Adrenal gland (tissue), 5 donors: Measurements from ENCODE around the gene ZNF410.

Experiments used
- POLR2A ChIP-seq, 2 donors: fragments of 450-650 bp; IDR thresholded peaks; one replicate each; pipeline ENCODE4 v1.6.1; 2017; ENCODE audit warnings: antibody characterized with exemption in 2 of 2, mild to moderate bottlenecking in 2 of 2, moderate library complexity in 1 of 2
- TF ChIP-seq, protein P1 (sequence below), 6 experiments: fragments of 450-650 bp in 4 of 6; fragments of 200-600 bp in 2 of 6; sonication (generic) in 1 of 6; IDR thresholded peaks; 1 replicate in 5 of 6; 2 replicates in 1 of 6; pipeline versions ENCODE4 v1.5.1 to v1.8.0; 2016 to 2021; ENCODE audit warnings: antibody characterized with exemption in 6 of 6, mild to moderate bottlenecking in 2 of 6, moderate library complexity in 1 of 6
- donor health status: DM: no; HTN: no; CAD: no.

GRCh38 chr14:73870525-73871235, 16.0 kb upstream of the ZNF410 start:
- TF ChIP-seq, protein P1, sequence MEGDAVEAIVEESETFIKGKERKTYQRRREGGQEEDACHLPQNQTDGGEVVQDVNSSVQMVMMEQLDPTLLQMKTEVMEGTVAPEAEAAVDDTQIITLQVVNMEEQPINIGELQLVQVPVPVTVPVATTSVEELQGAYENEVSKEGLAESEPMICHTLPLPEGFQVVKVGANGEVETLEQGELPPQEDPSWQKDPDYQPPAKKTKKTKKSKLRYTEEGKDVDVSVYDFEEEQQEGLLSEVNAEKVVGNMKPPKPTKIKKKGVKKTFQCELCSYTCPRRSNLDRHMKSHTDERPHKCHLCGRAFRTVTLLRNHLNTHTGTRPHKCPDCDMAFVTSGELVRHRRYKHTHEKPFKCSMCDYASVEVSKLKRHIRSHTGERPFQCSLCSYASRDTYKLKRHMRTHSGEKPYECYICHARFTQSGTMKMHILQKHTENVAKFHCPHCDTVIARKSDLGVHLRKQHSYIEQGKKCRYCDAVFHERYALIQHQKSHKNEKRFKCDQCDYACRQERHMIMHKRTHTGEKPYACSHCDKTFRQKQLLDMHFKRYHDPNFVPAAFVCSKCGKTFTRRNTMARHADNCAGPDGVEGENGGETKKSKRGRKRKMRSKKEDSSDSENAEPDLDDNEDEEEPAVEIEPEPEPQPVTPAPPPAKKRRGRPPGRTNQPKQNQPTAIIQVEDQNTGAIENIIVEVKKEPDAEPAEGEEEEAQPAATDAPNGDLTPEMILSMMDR (IDR thresholded peaks at IDR 0.05): no peak
- no peak for TF ChIP-seq POLR2A (IDR thresholded peaks at IDR 0.05)
